Stimulated activated naive CD8-positive, alpha-beta T cell treated with anti-CD3 and anti-CD28 coated beads, Interleukin-15, Interleukin-2, amounts not matched to agents 100 U/mL and 50 U/mL, for 24 hours (primary cell): Measurements from ENCODE around the gene LIMA1.
"Not testable (repeated sequence)": the region's sequence is repeated elsewhere in the genome, so short reads cannot be mapped to it uniquely, and the experiment has no call there.

Experiments used
- ATAC-seq: fragments of 150-1000 bp; cut with Tn5 transposase; one replicate; pipeline ENCODE4 v1.10.0; 2021
- DNase-seq: peaks from one replicate; pipeline ENCODE4 v3.0.0; 2021

LIMA1 gene

GRCh38 chr12:50185970-50186663, 97.2 kb downstream of the LIMA1 start:
- ATAC-seq: no peak
- no peak for DNase-seq

GRCh38 chr12:50185301-50185895, 97.9 kb downstream of the LIMA1 start:
- DNase-seq (no peak), ATAC-seq (no peak)

- no peak for DNase-seq
- ATAC-seq: no peak
Measured at GRCh38 chr12:50184261-50184660, 99.1 kb downstream of the LIMA1 start.

GRCh38 chr12:50182461-50182860, 100.9 kb downstream of the LIMA1 start:
- ATAC-seq: no peak
- no peak for DNase-seq

GRCh38 chr12:50181691-50182090, 101.6 kb downstream of the LIMA1 start:
- DNase-seq (no peak), ATAC-seq (no peak)

GRCh38 chr12:50175716-50176026, 107.6 kb downstream of the LIMA1 start:
- ATAC-seq: no peak
- no peak for DNase-seq

- DNase-seq: no peak
- no peak for ATAC-seq
Measured at GRCh38 chr12:50174971-50175715, 108.2 kb downstream of the LIMA1 start.

GRCh38 chr12:50167049-50167828, 116.1 kb downstream of the LIMA1 start, which contains the start of gene CERS5:
CERS5 (minus strand) TSS chr12:50167369; CDS start chr12:50167297, 72 bp downstream.
- ATAC-seq (peak; percentile 99), DNase-seq (peak; percentile 97)

- DNase-seq (peak; percentile 80), ATAC-seq (peak; percentile 37)
Measured at GRCh38 chr12:50166799-50167048, 116.6 kb downstream of the LIMA1 start.

GRCh38 chr12:50164963-50165362, 118.4 kb downstream of the LIMA1 start:
- DNase-seq (no peak), ATAC-seq (no peak)

GRCh38 chr12:50162230-50162629, 121.1 kb downstream of the LIMA1 start:
- ATAC-seq: no peak
- no peak for DNase-seq

- DNase-seq (no peak), ATAC-seq (no peak)
Measured at GRCh38 chr12:50160643-50161042, 122.7 kb downstream of the LIMA1 start.

GRCh38 chr12:50157259-50157658, 126.1 kb downstream of the LIMA1 start:
- DNase-seq: no peak

GRCh38 chr12:50156641-50157040, 126.7 kb downstream of the LIMA1 start:
- no peak for ATAC-seq

More at GRCh38 chr12:50157259-50157658, 126.1 kb downstream of the LIMA1 start:
- ATAC-seq: no peak

GRCh38 chr12:50154947-50155346, 128.4 kb downstream of the LIMA1 start:
- not testable (repeated sequence) for ATAC-seq, DNase-seq

More at GRCh38 chr12:50156641-50157040, 126.7 kb downstream of the LIMA1 start:
- no peak for DNase-seq

- no peak for ATAC-seq
- no peak for DNase-seq
Measured at GRCh38 chr12:50151047-50151687, 132.2 kb downstream of the LIMA1 start.

GRCh38 chr12:50149311-50149710, 134.0 kb downstream of the LIMA1 start:
- DNase-seq (no peak), ATAC-seq (peak; percentile 32)

GRCh38 chr12:50148011-50148410, 135.3 kb downstream of the LIMA1 start:
- DNase-seq, ATAC-seq: not testable (repeated sequence)

GRCh38 chr12:50147281-50147680, 136.0 kb downstream of the LIMA1 start:
- DNase-seq (no peak), ATAC-seq (no peak)

- DNase-seq (no peak), ATAC-seq (no peak)
Measured at GRCh38 chr12:50145439-50145838, 137.9 kb downstream of the LIMA1 start.

GRCh38 chr12:50142993-50143392, 140.3 kb downstream of the LIMA1 start:
- DNase-seq: no peak
- no peak for ATAC-seq

- DNase-seq: no peak
Measured at GRCh38 chr12:50132505-50133135, 150.7 kb downstream of the LIMA1 start.

More at GRCh38 chr12:50132505-50133135, 150.7 kb downstream of the LIMA1 start:
- no peak for ATAC-seq
